Neutrophil (primary cell): ENCODE measurements around the gene HFE.

Experiments used
- H3K27ac ChIP-seq: fragments of 200-600 bp; sonication (generic); 2 replicates; pipeline ENCODE4 v1.5.1; 2016; ENCODE audit warnings: mild to moderate bottlenecking, moderate library complexity
- H3K27me3 ChIP-seq: fragments of 200-600 bp; sonication (generic); 2 replicates; pipeline ENCODE4 v1.6.0; 2016; ENCODE audit warnings: mild to moderate bottlenecking
- H3K36me3 ChIP-seq: fragments of 200-600 bp; sonication (generic); 2 replicates; pipeline ENCODE4 v1.5.1; 2017
- H3K4me1 ChIP-seq, 2 experiments: fragments of 200-600 bp in 1 of 2; sonication (generic) in 1 of 2; 1 replicate in 1 of 2; 2 replicates in 1 of 2; pipeline versions ENCODE4 v1.5.1 to v1.6.1; 2013 to 2016; ENCODE audit warnings: low read depth in 1 of 2, low read length in 1 of 2, mild to moderate bottlenecking in 1 of 2, moderate library complexity in 1 of 2; ENCODE audit not compliant: control insufficient read depth in 1 of 2, insufficient read depth in 1 of 2
- H3K4me3 ChIP-seq, 2 experiments: fragments of 200-600 bp in 1 of 2; sonication (generic) in 1 of 2; 1 replicate in 1 of 2; 2 replicates in 1 of 2; pipeline ENCODE4 v1.5.1; 2013 to 2016; ENCODE audit warnings: low read depth in 1 of 2, low read length in 1 of 2, mild to moderate bottlenecking in 1 of 2, moderate library complexity in 1 of 2
- H3K9me3 ChIP-seq: fragments of 200-600 bp; sonication (generic); 2 replicates; pipeline ENCODE4 v1.5.1; 2016
- TF ChIP-seq, protein P1 (sequence below): fragments of 200-600 bp; sonication (generic); IDR thresholded peaks from 2 replicates; pipeline ENCODE4 v1.5.1; 2016; ENCODE audit warnings: antibody characterized with exemption

Gene HFE

DNA sequence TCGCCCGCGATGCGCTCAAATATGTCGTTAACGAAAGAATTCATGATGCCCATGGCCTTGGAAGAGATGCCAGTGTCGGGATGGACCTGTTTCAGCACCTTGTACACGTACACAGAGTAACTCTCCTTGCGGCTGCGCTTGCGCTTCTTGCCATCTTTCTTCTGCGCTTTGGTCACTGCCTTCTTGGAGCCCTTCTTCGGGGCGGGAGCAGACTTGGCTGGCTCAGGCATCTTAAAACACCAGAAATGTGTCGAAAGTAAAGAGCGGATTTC lies 36.4 kb downstream of the HFE start:
- H3K27ac ChIP-seq, result peak overlapping the region; percentile 93
- peak overlapping the region; percentile 91 for H3K4me3 ChIP-seq
- H3K9me3 ChIP-seq, result peaks cover 5% of the 10 kb centered on the region
- H3K36me3 ChIP-seq, result peaks cover 30% of the 10 kb centered on the region
- TF ChIP-seq, protein P1, sequence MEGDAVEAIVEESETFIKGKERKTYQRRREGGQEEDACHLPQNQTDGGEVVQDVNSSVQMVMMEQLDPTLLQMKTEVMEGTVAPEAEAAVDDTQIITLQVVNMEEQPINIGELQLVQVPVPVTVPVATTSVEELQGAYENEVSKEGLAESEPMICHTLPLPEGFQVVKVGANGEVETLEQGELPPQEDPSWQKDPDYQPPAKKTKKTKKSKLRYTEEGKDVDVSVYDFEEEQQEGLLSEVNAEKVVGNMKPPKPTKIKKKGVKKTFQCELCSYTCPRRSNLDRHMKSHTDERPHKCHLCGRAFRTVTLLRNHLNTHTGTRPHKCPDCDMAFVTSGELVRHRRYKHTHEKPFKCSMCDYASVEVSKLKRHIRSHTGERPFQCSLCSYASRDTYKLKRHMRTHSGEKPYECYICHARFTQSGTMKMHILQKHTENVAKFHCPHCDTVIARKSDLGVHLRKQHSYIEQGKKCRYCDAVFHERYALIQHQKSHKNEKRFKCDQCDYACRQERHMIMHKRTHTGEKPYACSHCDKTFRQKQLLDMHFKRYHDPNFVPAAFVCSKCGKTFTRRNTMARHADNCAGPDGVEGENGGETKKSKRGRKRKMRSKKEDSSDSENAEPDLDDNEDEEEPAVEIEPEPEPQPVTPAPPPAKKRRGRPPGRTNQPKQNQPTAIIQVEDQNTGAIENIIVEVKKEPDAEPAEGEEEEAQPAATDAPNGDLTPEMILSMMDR, result no peak
- H3K4me1 ChIP-seq, result peaks cover 36 to 47% of the 10 kb centered on the region in 2 experiments
- no peaks in the 10 kb centered on the region for H3K27me3 ChIP-seq

DNA sequence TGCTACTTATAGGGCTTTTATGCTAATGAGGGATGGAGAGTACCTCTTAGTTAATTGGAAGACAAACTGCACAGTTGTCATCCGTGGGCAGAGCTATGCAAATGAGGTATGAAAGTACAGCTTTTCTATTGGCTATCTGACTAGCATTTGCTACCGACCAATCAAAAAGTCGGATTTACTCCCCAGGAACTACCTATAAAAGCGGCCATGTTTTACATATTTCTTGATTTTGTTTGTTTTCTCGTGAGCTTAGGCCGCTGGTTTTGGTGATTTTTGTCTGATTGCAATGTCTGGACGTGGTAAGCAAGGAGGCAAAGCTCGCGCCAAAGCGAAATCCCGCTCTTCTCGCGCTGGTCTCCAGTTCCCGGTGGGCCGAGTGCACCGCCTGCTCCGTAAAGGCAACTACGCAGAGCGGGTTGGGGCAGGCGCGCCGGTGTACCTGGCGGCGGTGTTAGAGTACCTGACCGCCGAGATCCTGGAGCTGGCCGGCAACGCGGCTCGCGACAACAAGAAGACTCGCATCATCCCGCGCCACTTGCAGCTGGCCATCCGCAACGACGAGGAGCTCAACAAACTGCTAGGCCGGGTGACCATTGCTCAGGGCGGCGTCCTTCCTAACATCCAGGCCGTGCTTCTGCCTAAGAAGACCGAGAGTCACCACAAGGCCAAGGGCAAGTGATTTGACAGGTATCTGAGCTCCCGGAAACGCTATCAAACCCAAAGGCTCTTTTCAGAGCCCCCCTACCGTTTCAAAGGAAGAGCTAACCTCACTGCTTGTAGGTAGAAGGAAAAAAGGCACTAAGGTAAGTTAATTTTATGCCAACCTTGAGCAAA lies 36.9 kb downstream of the HFE start:
- peak overlapping the region; percentile 91 for H3K4me3 ChIP-seq
- TF ChIP-seq, protein P1, result no peak
- peaks cover 40 to 53% of the 10 kb centered on the region in 2 experiments for H3K4me1 ChIP-seq
- H3K36me3 ChIP-seq, result peaks cover 36% of the 10 kb centered on the region
- no peaks in the 10 kb centered on the region for H3K27me3 ChIP-seq
- H3K27ac ChIP-seq, result peak overlapping the region; percentile 93
- peaks cover 5% of the 10 kb centered on the region for H3K9me3 ChIP-seq

DNA sequence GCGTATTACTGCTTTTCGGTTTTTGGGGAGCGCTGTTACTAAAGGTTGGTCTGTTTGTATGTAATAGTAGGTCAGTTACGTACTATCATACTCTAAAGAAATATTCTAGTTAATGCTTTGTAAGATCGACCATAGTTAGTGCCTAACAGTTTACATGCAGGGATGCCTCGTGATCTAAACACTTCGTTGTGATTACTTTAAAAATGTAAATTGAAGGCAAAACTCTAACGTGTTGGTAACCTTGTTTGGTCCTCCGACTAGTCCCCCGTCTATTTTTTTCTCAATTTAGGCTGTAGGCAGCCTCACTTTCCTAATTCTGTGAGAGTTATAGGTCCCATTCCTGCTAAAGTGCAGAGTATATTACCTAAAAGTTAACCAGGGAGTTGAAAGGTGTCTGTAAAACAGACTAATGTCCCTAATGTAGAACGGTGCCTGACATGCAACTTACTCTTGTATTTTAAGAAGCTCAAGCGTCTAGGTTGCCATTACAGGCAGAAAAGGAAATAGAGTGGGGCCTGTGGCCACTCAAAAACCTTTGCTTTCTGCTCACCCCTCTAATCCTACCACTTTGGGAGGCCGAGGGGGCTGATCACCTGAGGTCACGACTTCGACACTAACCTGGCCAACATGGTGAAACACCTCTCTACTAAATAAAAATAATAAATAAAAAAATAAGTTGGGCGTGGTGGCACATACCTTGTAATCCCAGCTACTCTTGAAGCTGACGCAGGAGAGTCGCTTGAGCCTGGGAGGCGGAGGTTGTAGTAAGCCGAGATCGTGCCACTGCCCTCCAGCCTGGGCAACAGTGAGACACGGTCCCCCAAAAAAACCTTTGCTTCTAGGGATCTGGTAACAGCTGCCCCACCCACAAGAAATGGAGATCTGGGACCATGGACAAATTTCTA lies 37.8 kb downstream of the HFE start:
- H3K4me3 ChIP-seq, result peak overlapping the region; percentile 91
- peak overlapping the region; percentile 93 for H3K27ac ChIP-seq
- TF ChIP-seq, protein P1, result no peak
- peaks cover 49 to 61% of the 10 kb centered on the region in 2 experiments for H3K4me1 ChIP-seq
- H3K36me3 ChIP-seq, result peaks cover 45% of the 10 kb centered on the region
- H3K27me3 ChIP-seq, result no peaks in the 10 kb centered on the region
- H3K9me3 ChIP-seq, result peaks cover 5% of the 10 kb centered on the region

DNA sequence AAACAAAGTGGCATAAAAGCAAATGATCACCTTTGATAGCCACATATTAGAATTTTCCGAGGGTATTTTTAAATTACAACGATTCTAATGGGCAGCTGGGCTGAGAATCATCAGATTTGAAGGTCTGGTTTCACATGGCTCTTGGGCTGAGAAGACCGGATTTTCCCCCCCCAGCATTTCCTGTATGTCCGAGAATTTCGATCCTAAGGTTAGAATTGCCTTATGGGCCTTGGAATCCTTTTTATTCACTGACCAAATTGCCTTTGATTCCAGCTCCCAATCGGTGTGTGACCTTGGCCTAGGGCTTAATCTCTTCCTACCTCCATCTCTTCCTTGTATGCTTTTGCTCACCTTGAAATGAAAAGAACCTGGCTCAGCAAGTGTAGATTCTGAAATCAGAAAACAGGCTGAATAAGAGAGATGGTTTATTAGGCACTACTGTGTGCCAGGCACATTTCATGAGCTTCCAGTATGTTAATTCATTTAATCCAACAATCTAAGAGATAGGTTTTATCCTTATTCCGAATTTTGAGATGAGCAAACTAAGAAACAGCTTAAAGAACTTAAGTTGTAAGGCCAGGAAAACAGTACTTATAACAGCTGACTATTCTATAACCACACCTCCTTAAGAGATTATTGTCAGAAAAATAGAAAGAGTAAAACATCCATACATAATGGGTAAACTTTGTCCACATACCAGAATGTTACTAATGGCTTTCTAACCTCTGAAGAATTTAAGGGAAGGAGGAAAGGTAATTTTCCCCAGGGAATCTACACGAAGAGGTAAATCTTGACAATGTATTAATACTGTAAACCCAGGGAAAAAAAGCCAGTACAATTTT lies 39.4 kb downstream of the HFE start:
- TF ChIP-seq, protein P1, result no peak
- H3K27ac ChIP-seq, result peak overlapping the region; percentile 93
- H3K4me3 ChIP-seq, result peak overlapping the region; percentile 91
- peaks cover 64 to 70% of the 10 kb centered on the region in 2 experiments for H3K4me1 ChIP-seq
- peaks cover 60% of the 10 kb centered on the region for H3K36me3 ChIP-seq
- no peaks in the 10 kb centered on the region for H3K27me3 ChIP-seq
- peaks cover 5% of the 10 kb centered on the region for H3K9me3 ChIP-seq

DNA sequence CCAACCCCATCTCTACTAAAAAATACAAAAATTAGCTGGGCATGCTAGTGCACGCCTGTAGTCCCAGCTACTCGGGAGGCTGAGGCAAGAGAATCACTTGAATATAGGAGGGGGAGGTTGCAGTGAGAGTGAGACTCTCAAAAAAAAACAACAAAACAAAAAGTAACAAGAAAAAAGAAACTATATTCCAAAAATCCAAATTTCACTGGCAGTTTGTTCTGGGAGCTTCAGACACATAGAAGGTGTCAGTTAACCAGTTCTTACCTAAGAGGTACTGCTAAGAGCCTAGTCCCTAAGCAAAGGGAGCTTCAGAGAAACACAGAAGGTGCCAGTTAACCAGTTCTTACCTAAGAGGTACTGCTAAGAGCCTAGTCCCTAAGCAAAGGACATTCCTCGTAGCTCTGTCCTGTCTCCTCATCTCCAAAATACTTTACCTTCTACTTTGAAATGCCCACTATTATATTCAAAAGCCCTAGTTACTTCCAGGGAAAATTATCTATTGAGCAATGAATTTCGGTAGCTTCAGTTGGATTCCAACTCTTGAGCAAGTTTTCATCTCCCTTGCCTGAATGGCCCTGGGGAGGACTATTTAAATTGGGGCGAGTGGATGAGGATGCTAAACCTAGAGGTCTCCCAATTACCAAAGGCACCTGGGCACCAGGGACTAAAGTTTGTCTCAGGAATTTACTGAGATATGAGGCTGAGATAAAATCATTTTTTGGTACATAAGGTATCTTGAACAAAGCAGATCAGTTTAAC lies 41.0 kb downstream of the HFE start:
- TF ChIP-seq, protein P1, result no peak
- H3K27ac ChIP-seq, result peak overlapping the region; percentile 93
- H3K4me3 ChIP-seq, result peak overlapping the region; percentile 91
- H3K27me3 ChIP-seq, result no peaks in the 10 kb centered on the region
- no peaks in the 10 kb centered on the region for H3K9me3 ChIP-seq
- peaks cover 70 to 73% of the 10 kb centered on the region in 2 experiments for H3K4me1 ChIP-seq
- peaks cover 76% of the 10 kb centered on the region for H3K36me3 ChIP-seq
